Spinal cord (tissue), 10 donors: ENCODE measurements around the gene NOS1AP. TPM values are rescaled to one million over a fixed set of nuclear protein-coding genes. Genes with fewer than 3 reads are reported as not detected.
A peak's percentile ranks its signal among the peaks of the same experiment; 100 is the strongest.

Source experiments
- DNase-seq, 6 donors: peaks; one replicate each; pipeline versions ENCODE4 v3.0.0 to v3.0.0-alpha.2; 2013 to 2015; ENCODE audit warnings: low spot score in 6 of 6, low read depth in 4 of 6
- H3K27ac ChIP-seq: one replicate; pipeline ENCODE4 v1.5.1; 2013; ENCODE audit warnings: low read depth, low read length, control low read depth
- H3K27me3 ChIP-seq: one replicate; pipeline ENCODE4 v1.6.1; 2013; ENCODE audit warnings: low read length; ENCODE audit not compliant: control insufficient read depth, insufficient read depth
- H3K36me3 ChIP-seq: one replicate; pipeline ENCODE4 v1.6.1; 2013; ENCODE audit warnings: low read length; ENCODE audit not compliant: control insufficient read depth, insufficient read depth
- H3K4me1 ChIP-seq: one replicate; pipeline ENCODE4 v1.6.1; 2013; ENCODE audit warnings: low read length; ENCODE audit not compliant: control insufficient read depth, insufficient read depth
- H3K4me3 ChIP-seq: one replicate; pipeline ENCODE4 v1.5.1; 2013; ENCODE audit warnings: low read depth, low read length, control low read depth
- H3K9me3 ChIP-seq: one replicate; pipeline ENCODE4 v1.6.1; 2013; ENCODE audit warnings: low read length; ENCODE audit not compliant: control insufficient read depth, insufficient read depth
- WGBS: methylation state at CpG from one replicate; pipeline ENCODE4 v1.1.5; 2013; ENCODE audit warnings: missing lambda C conversion rate; ENCODE audit not compliant: insufficient coverage; 5-methylcytosine and 5-hydroxymethylcytosine counted together
- polyA plus RNA-seq, 2 donors: library from polyadenylated mRNA; unstranded; fragments of 120-200 nt; gene quantifications; one replicate each; pipeline ENCODE4 v1.2.1, GENCODE V29; 2013; ENCODE audit not compliant: insufficient read length in 2 of 2
- total RNA-seq, 2 donors: library from RNA; depleted of rRNA in 1 of 2; stranded (reverse); fragments of 120-200 nt in 1 of 2; fragments of >200 nt in 1 of 2; gene quantifications; one replicate each; pipeline versions ENCODE4 v1.2.3 to v1.2.4, GENCODE V29; 2013 to 2014
- donor health status: healthy.

The NOS1AP gene
- total and polyA plus RNA-seq, 4 donors: 4.2 to 9.9 (median 8.1) TPM

DNA sequence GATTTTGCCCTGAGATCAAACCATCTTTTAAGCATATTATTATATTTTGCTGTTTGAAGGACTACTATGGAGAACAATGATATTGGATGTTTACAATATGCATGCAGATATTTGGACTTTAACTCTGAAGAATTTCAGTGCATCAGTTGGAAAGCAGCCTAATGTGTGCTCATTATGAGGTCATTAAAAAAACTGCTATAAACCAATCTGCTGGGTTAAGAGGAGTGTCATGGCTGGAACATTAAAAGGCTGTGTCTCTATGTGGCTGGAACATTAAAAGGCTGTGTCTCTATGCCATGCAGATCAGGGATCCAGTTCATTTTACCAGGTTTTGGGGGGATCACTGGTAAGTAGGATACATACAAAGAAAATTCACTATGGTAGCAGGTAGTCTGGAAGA is 229.5 kb downstream of the NOS1AP start:
- Histone ChIP-seq H3K27me3 (no peaks in the 10 kb centered on the region), H3K36me3 (peaks cover 4% of the 10 kb centered on the region), H3K27ac (no peak overlapping the region), H3K9me3 (no peaks in the 10 kb centered on the region), H3K4me3 (no peak overlapping the region), H3K4me1 (peaks cover 9% of the 10 kb centered on the region)
- peak in 1 of 6 donors; percentile 50 for DNase-seq

GRCh38 chr1:162300057-162300917 is 230.8 kb downstream of the NOS1AP start:
- Histone ChIP-seq H3K27ac (no peak overlapping the region), H3K36me3 (peaks cover 3% of the 10 kb centered on the region), H3K4me3 (no peak overlapping the region), H3K9me3 (no peaks in the 10 kb centered on the region), H3K27me3 (no peaks in the 10 kb centered on the region), H3K4me1 (peaks cover 9% of the 10 kb centered on the region)
- DNase-seq: no peak
- 63% methylated on average over 7 of the region's 8 CpGs for WGBS

- Histone ChIP-seq H3K36me3 (peaks cover 3% of the 10 kb centered on the region), H3K27me3 (no peaks in the 10 kb centered on the region), H3K9me3 (no peaks in the 10 kb centered on the region), H3K4me1 (peaks cover 9% of the 10 kb centered on the region), H3K4me3 (no peak overlapping the region), H3K27ac (no peak overlapping the region)
- 100% methylated on average over 3 of the region's 4 CpGs for WGBS
- no peak for DNase-seq
These were observed 232.2 kb downstream of the NOS1AP start for GRCh38 chr1:162301696-162302095.

DNA sequence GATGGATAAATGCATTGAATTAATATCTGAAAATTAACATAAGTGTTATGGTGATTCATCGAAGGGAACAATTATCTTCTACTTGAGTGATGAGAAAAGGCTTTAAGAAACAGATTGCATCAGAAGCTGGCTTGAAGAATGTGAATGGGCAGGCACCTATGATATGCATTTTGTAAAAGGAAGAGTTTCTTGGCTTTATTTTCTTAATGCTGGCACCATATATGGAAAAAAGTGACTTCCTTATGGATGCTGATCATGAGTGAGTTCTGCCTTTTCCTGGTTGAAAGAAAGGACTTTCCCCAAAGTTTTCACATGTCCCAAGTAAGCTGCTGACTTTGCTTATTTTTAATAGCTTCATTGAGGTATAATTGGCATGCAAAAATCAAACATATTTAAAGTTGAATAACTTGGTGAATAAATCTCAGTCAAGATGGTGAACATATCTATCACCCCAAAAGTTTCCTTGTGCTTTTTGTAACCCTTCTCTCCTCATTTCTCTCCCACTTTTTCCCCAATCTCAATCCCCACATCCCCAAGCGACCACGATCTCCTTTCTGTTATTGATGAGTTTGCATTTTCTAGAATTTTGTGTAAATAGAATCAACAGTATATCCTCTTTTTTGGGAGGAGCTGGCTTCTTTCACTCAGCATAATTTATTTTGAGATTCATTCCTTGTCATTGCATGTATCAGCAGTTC is 233.0 kb downstream of the NOS1AP start:
- DNase-seq: no peak
- H3K27ac ChIP-seq: no peak overlapping the region
- peaks cover 3% of the 10 kb centered on the region for H3K9me3 ChIP-seq
- H3K27me3 ChIP-seq: no peaks in the 10 kb centered on the region
- no peak overlapping the region for H3K4me3 ChIP-seq
- H3K4me1 ChIP-seq: peaks cover 6% of the 10 kb centered on the region
- peaks cover 3% of the 10 kb centered on the region for H3K36me3 ChIP-seq
- 83% methylated on average over 1 of the region's 3 CpGs for WGBS

- Histone ChIP-seq H3K27ac (no peak overlapping the region), H3K4me3 (no peak overlapping the region), H3K4me1 (peaks cover 3% of the 10 kb centered on the region), H3K36me3 (peaks cover 2% of the 10 kb centered on the region), H3K9me3 (peaks cover 3% of the 10 kb centered on the region), H3K27me3 (no peaks in the 10 kb centered on the region)
- WGBS: no CpG with 5 or more reads among the region's 3 CpGs
- DNase-seq: no peak
These were observed 233.5 kb downstream of the NOS1AP start for GRCh38 chr1:162303004-162303344.

DNA sequence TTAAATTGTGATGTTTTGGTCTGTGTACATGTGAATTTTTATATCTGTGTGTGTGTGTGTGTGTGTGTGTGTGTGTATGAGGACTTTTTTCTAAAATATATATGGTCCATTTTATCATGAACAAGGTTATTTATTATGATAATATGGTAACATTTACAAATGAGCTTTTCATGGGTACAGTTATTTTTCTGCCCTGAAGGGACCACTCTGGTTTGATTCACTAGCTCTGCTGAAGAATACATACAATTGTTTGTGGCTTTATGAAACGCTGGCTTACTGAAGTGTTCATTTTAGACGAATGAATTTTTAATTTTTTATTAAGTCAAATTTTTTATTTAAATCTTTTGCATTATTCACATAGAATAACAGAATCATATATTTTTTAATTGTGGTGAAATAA is 235.2 kb downstream of the NOS1AP start:
- Histone ChIP-seq H3K36me3 (no peaks in the 10 kb centered on the region), H3K4me1 (no peaks in the 10 kb centered on the region), H3K27ac (no peak overlapping the region), H3K9me3 (peaks cover 3% of the 10 kb centered on the region), H3K27me3 (no peaks in the 10 kb centered on the region), H3K4me3 (no peak overlapping the region)
- WGBS: no CpG with 5 or more reads among the region's 2 CpGs
- DNase-seq: no peak

DNA sequence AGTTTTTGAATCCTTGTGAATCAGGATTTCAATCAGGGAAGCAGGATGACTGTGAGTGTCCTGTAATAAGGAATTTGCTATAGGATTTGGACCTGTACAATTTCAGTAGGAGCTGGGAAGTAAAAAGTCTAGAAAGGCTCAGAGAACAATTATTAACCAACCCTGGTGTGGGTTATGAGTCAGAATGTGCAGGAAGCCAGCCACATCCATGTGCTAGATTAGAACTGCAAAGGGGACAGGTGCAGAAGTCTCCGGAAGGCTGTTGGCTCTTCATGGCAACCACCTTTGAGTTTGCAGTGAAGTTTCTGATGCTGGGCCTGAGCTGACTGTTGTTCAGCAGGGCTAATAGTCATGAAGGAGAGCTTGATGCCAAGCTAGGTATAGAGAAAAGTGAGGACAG is 236.5 kb downstream of the NOS1AP start:
- H3K4me1 ChIP-seq: no peaks in the 10 kb centered on the region
- no peaks in the 10 kb centered on the region for H3K36me3 ChIP-seq
- 90% methylated on average over 1 of the region's 1 CpG for WGBS
- DNase-seq: no peak
- H3K27ac ChIP-seq: no peak overlapping the region
- H3K4me3 ChIP-seq: no peak overlapping the region
- no peaks in the 10 kb centered on the region for H3K27me3 ChIP-seq
- H3K9me3 ChIP-seq: peaks cover 3% of the 10 kb centered on the region

DNA sequence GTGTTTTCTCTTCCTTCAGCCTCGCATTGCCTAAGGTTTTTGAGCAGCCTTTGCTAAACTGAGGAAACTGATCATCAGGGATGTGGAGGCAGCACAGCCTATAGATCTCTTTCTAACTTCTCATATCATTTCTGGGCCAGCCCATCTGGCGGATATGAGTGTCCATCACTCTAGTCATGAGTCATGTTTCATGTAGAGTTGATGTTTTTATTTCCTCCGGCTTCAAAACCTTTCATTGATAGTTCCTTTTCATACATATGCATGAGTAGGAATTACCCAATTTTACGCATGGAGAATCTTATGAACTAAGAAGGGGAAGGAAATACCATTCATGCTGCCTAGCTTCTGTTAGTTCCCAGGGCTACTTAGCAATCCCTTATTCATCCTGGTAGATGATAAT is 240.8 kb downstream of the NOS1AP start:
- 60% methylated on average over 1 of the region's 4 CpGs for WGBS
- Histone ChIP-seq H3K4me1 (no peaks in the 10 kb centered on the region), H3K27me3 (no peaks in the 10 kb centered on the region), H3K27ac (no peak overlapping the region), H3K9me3 (peaks cover 3% of the 10 kb centered on the region), H3K36me3 (no peaks in the 10 kb centered on the region), H3K4me3 (no peak overlapping the region)
- peak in 1 of 6 donors; percentile 44 for DNase-seq

GRCh38 chr1:162314206-162314605 is 244.7 kb downstream of the NOS1AP start:
- Histone ChIP-seq H3K4me3 (no peak overlapping the region), H3K27ac (no peak overlapping the region), H3K27me3 (no peaks in the 10 kb centered on the region), H3K4me1 (peaks cover 2% of the 10 kb centered on the region), H3K36me3 (no peaks in the 10 kb centered on the region), H3K9me3 (no peaks in the 10 kb centered on the region)
- no CpG with 5 or more reads among the region's 1 CpG for WGBS
- DNase-seq: no peak

GRCh38 chr1:162315673-162316072 is 246.2 kb downstream of the NOS1AP start:
- DNase-seq: no peak
- H3K27me3 ChIP-seq: no peaks in the 10 kb centered on the region
- H3K4me1 ChIP-seq: peaks cover 10% of the 10 kb centered on the region
- no peaks in the 10 kb centered on the region for H3K9me3 ChIP-seq
- H3K4me3 ChIP-seq: no peak overlapping the region
- H3K36me3 ChIP-seq: no peaks in the 10 kb centered on the region
- no CpG with 5 or more reads among the region's 2 CpGs for WGBS
- H3K27ac ChIP-seq: no peak overlapping the region
